C4-2B (cell line): ENCODE results near the gene BRD7.

Experiments used
- ZFX ChIP-seq: fragments of 450-650 bp; IDR thresholded peaks from 2 replicates; pipeline ENCODE4 v1.6.1; 2017
- TF ChIP-seq, protein P1 (sequence below): fragments of 450-650 bp; conservative IDR thresholded peaks from 2 replicates; pipeline ENCODE4 v1.5.1; 2017; ENCODE audit warnings: mild to moderate bottlenecking

DNA sequence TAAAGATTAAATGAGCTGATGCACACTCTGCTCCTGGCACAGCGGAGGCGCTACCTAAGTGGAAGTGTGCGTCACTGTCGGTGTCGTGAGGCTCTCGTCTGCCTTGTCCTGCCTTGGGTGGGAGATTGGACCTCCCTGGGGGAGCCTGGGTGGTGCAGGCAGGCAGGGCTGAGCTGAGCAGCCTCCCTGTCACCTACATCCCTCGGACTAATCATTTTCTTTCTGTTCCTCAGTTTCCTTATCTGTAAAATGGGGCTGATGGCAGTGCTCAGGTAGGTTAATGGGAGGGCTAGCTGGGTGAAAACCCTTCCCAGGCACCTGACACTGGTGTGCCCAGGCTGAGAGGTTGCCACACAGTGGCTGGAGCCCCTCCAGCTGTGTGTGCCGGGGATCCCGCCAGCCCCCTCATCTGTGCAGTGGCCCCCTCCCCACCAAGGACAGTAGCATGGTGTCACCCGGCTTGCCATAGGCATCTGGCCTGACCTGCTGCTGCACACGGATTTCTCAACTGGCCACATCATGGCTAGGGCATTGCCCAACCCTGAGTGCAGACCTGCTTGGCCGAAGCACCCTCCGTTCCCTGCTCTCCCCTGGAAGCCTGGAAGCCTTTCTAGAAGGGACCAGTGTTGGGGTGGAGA is 98.2 kb downstream of the BRD7 start:
- TF ChIP-seq, protein P1, sequence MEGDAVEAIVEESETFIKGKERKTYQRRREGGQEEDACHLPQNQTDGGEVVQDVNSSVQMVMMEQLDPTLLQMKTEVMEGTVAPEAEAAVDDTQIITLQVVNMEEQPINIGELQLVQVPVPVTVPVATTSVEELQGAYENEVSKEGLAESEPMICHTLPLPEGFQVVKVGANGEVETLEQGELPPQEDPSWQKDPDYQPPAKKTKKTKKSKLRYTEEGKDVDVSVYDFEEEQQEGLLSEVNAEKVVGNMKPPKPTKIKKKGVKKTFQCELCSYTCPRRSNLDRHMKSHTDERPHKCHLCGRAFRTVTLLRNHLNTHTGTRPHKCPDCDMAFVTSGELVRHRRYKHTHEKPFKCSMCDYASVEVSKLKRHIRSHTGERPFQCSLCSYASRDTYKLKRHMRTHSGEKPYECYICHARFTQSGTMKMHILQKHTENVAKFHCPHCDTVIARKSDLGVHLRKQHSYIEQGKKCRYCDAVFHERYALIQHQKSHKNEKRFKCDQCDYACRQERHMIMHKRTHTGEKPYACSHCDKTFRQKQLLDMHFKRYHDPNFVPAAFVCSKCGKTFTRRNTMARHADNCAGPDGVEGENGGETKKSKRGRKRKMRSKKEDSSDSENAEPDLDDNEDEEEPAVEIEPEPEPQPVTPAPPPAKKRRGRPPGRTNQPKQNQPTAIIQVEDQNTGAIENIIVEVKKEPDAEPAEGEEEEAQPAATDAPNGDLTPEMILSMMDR: no peak
- no peak for TF ChIP-seq ZFX
